RWPE2 (cell line): ENCODE results near the gene GRIP2.

ENCODE experiments used
- ATAC-seq: fragments of 200-7000 bp; cut with Tn5 transposase; 3 replicates; pipeline ENCODE4 v1.9.1; 2021; ENCODE audit warnings: low read depth
- DNase-seq: peaks from one replicate; pipeline ENCODE4 v3.0.0-alpha.2; 2020; ENCODE audit warnings: low spot score
- H3K27ac ChIP-seq: fragments of 450-650 bp; 2 replicates; pipeline ENCODE4 v1.5.1; 2017; ENCODE audit warnings: mild to moderate bottlenecking; ENCODE audit not compliant: poor library complexity, severe bottlenecking
- H3K27me3 ChIP-seq: fragments of 250-450 bp; sonication (Bioruptor Pico); 2 replicates; pipeline ENCODE4 v1.5.1; 2021; ENCODE audit warnings: mild to moderate bottlenecking, moderate library complexity; ENCODE audit not compliant: insufficient read depth, poor library complexity, severe bottlenecking
- H3K36me3 ChIP-seq: fragments of 250-450 bp; sonication (Bioruptor Pico); 2 replicates; pipeline ENCODE4 v1.5.1; 2020; ENCODE audit warnings: low read depth, mild to moderate bottlenecking, moderate library complexity
- H3K4me1 ChIP-seq: fragments of 250-450 bp; sonication (Bioruptor Pico); 2 replicates; pipeline ENCODE4 v1.5.1; 2021; ENCODE audit warnings: mild to moderate bottlenecking, moderate library complexity; ENCODE audit not compliant: insufficient read depth, poor library complexity, severe bottlenecking
- H3K4me3 ChIP-seq: fragments of 250-450 bp; sonication (Bioruptor Pico); 2 replicates; pipeline ENCODE4 v1.5.1; 2021; ENCODE audit warnings: mild to moderate bottlenecking, moderate library complexity; ENCODE audit not compliant: severe bottlenecking
- H3K9me3 ChIP-seq: fragments of 250-450 bp; sonication (Bioruptor Pico); 2 replicates; pipeline ENCODE4 v1.5.1; 2021; ENCODE audit warnings: mild to moderate bottlenecking, moderate library complexity; ENCODE audit not compliant: severe bottlenecking
- TF ChIP-seq, protein P1 (sequence below): fragments of 450-650 bp; IDR thresholded peaks from one replicate; pipeline ENCODE4 v1.5.1; 2017; ENCODE audit warnings: mild to moderate bottlenecking, moderate library complexity; ENCODE audit not compliant: poor library complexity, severe bottlenecking

The GRIP2 gene

DNA sequence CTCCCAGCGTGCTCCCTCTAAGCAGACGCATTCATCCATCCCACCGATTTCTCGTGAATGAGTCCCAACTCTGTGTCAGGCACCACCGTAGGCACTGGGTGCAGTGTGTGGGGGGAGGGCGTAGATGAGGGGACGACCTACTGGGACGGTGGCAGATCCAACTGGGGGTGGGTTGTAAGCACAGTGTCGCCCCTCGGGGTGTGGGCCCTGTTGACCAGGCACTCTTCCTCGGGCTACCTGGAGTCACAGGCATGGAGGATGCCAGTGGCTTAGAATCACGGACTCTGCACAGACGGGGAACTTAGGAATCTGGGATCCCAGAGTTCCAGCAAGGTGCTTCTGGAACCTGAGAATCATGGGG is 71.5 kb downstream of the GRIP2 start:
- TF ChIP-seq, protein P1, sequence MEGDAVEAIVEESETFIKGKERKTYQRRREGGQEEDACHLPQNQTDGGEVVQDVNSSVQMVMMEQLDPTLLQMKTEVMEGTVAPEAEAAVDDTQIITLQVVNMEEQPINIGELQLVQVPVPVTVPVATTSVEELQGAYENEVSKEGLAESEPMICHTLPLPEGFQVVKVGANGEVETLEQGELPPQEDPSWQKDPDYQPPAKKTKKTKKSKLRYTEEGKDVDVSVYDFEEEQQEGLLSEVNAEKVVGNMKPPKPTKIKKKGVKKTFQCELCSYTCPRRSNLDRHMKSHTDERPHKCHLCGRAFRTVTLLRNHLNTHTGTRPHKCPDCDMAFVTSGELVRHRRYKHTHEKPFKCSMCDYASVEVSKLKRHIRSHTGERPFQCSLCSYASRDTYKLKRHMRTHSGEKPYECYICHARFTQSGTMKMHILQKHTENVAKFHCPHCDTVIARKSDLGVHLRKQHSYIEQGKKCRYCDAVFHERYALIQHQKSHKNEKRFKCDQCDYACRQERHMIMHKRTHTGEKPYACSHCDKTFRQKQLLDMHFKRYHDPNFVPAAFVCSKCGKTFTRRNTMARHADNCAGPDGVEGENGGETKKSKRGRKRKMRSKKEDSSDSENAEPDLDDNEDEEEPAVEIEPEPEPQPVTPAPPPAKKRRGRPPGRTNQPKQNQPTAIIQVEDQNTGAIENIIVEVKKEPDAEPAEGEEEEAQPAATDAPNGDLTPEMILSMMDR, result no peak
- Histone ChIP-seq H3K36me3 (no peaks in the 10 kb centered on the region), H3K27ac (no peak overlapping the region)

GRCh38 chr3:14467814-14468620 is 72.1 kb downstream of the GRIP2 start:
- Histone ChIP-seq H3K36me3 (no peaks in the 10 kb centered on the region), H3K27me3 (no peaks in the 10 kb centered on the region)
- peak; percentile 40; the same call in 2 of the 3 replicates for ATAC-seq

More for the DNA sequence above, 71.5 kb downstream of the GRIP2 start:
- Histone ChIP-seq H3K4me1 (peaks cover 8% of the 10 kb centered on the region), H3K4me3 (no peak overlapping the region), H3K9me3 (no peaks in the 10 kb centered on the region), H3K27me3 (no peaks in the 10 kb centered on the region)
- DNase-seq (no peak), ATAC-seq (no peak)

DNA sequence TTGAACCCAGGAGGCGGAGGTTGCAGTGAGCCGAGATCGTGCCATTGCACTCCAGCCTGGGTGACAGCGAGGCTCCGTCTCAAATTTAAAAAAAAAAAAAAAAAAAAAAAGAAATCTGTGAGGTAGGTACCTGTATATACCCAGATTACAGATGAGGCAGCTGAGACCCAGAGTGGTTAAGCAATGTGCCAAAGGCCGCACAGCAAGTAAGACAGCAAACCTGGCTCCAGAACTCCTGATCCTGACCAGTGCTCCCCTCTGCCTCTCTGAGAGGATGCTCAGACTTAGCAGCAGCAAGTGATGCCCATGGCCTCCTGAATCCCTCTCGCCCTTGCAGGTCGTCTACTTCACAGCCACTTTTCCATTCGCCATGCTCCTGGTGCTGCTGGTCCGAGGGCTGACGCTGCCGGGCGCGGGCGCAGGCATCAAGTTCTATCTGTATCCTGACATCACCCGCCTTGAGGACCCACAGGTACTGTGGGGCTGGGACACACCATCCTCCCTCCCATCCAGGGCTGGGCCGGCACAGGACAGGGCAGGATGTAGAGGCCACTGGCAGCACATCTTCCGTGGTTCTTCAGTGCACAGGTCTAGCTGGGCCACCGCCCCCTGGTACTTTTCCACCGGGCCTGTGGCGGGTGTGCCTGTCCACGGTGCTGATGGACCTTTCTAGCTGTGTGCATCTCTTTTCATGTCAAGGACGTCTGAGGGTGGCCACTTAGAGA is 73.8 kb downstream of the GRIP2 start:
- no peak for ATAC-seq
- Histone ChIP-seq H3K4me3 (no peak overlapping the region), H3K27me3 (no peaks in the 10 kb centered on the region), H3K9me3 (no peaks in the 10 kb centered on the region), H3K27ac (no peak overlapping the region), H3K4me1 (no peaks in the 10 kb centered on the region), H3K36me3 (no peaks in the 10 kb centered on the region)
- no peak for DNase-seq
- TF ChIP-seq, protein P1, result no peak

More at GRCh38 chr3:14467814-14468620, 72.1 kb downstream of the GRIP2 start:
- H3K4me1 ChIP-seq, result peaks cover 6% of the 10 kb centered on the region
- no peak overlapping the region for H3K4me3 ChIP-seq
- no peak for DNase-seq
- no peak overlapping the region for H3K27ac ChIP-seq
- no peaks in the 10 kb centered on the region for H3K9me3 ChIP-seq
- TF ChIP-seq, protein P1, result peak; percentile 90

- TF ChIP-seq, protein P1, result no peak
- Histone ChIP-seq H3K27me3 (no peaks in the 10 kb centered on the region), H3K36me3 (no peaks in the 10 kb centered on the region), H3K9me3 (no peaks in the 10 kb centered on the region), H3K4me3 (no peak overlapping the region), H3K27ac (no peak overlapping the region), H3K4me1 (no peaks in the 10 kb centered on the region)
- DNase-seq (no peak), ATAC-seq (no peak)
Observed at GRCh38 chr3:14465425-14465824, 74.7 kb downstream of the GRIP2 start.

- TF ChIP-seq, protein P1, result no peak
- H3K27me3 ChIP-seq, result no peaks in the 10 kb centered on the region
- no peaks in the 10 kb centered on the region for H3K4me1 ChIP-seq
- no peaks in the 10 kb centered on the region for H3K9me3 ChIP-seq
- no peaks in the 10 kb centered on the region for H3K36me3 ChIP-seq
- H3K27ac ChIP-seq, result no peak overlapping the region
- no peak overlapping the region for H3K4me3 ChIP-seq
- no peak for ATAC-seq
- DNase-seq, result no peak
Observed at GRCh38 chr3:14464521-14464920, 75.6 kb downstream of the GRIP2 start.
